OCI-LY7 (cell line): ENCODE measurements around the gene BRME1. TPM values are rescaled to one million over a fixed set of nuclear protein-coding genes. Genes with fewer than 3 reads are reported as not detected.

Source experiments
- BruUV-seq: library from RNA; stranded (reverse); fragments of 400-500 nt; replicated peaks from 2 replicates; lab custom pipeline; 2021; lab: Mats Ljungman, UMichigan
- CTCF ChIA-PET: fragments of 300-600 bp; sonication (Branson Sonifier 250); formaldehyde crosslinking; loops from one replicate; lab custom pipeline; 2022; ENCODE audit warnings: antibody characterized with exemption; ENCODE audit not compliant: unreplicated experiment; lab: Charles Lee
- POLR2A ChIA-PET: fragments of 300-600 bp; sonication (Branson Sonifier 250); formaldehyde crosslinking; loops from one replicate; lab custom pipeline; 2022; ENCODE audit warnings: antibody characterized with exemption; lab: Charles Lee
- DNase-seq: peaks from one replicate; pipeline ENCODE4 v3.0.0-alpha.2; 2015; ENCODE audit warnings: low spot score
- H2AFZ ChIP-seq: fragments of 200-600 bp; sonication (generic), shearing (Covaris generic); 2 replicates; pipeline ENCODE4 v1.6.1; 2014; ENCODE audit warnings: mild to moderate bottlenecking, antibody characterized with exemption, low read length, moderate library complexity
- H3K27ac ChIP-seq: fragments of 200-600 bp; sonication (generic); 2 replicates; pipeline ENCODE4 v1.5.1; 2014; ENCODE audit warnings: mixed run types, low read depth, mild to moderate bottlenecking, moderate library complexity, low read length, inconsistent platforms; ENCODE audit not compliant: poor library complexity, severe bottlenecking
- H3K36me3 ChIP-seq: fragments of 200-600 bp; sonication (generic); 2 replicates; pipeline ENCODE4 v1.6.1; 2014; ENCODE audit warnings: mild to moderate bottlenecking, antibody characterized with exemption, low read length, moderate library complexity, mixed read lengths; ENCODE audit not compliant: insufficient read depth
- H3K4me1 ChIP-seq: fragments of 200-600 bp; sonication (generic); 2 replicates; pipeline ENCODE4 v1.5.1; 2014; ENCODE audit warnings: mild to moderate bottlenecking, low read length; ENCODE audit not compliant: insufficient read depth, poor library complexity, severe bottlenecking
- H3K4me2 ChIP-seq: fragments of 200-600 bp; sonication (generic); 2 replicates; pipeline ENCODE4 v1.6.1; 2014; ENCODE audit warnings: mild to moderate bottlenecking, low read length
- H3K4me3 ChIP-seq: fragments of 200-600 bp; sonication (generic); 2 replicates; pipeline ENCODE4 v1.5.1; 2014; ENCODE audit warnings: mild to moderate bottlenecking, low read depth, low read length; ENCODE audit not compliant: poor library complexity, severe bottlenecking
- H3K79me2 ChIP-seq: fragments of 200-600 bp; sonication (generic); 2 replicates; pipeline ENCODE4 v1.6.1; 2016; ENCODE audit warnings: low read depth, mild to moderate bottlenecking, low read length, moderate library complexity, mixed read lengths; ENCODE audit not compliant: insufficient read depth
- H3K9me2 ChIP-seq: fragments of 200-600 bp; sonication (generic); 2 replicates; pipeline ENCODE4 v1.6.1; 2016; ENCODE audit warnings: mild to moderate bottlenecking, low read length, mixed read lengths; ENCODE audit not compliant: insufficient read depth
- H3K9me3 ChIP-seq: fragments of 200-600 bp; sonication (generic); 2 replicates; pipeline ENCODE4 v1.6.1; 2014; ENCODE audit warnings: mild to moderate bottlenecking, mixed run types, low read length, mixed read lengths
- H4K20me1 ChIP-seq: fragments of 200-600 bp; sonication (generic); 2 replicates; pipeline ENCODE4 v1.6.1; 2014; ENCODE audit warnings: mild to moderate bottlenecking, antibody characterized with exemption, low read length, moderate library complexity, mixed read lengths; ENCODE audit not compliant: insufficient read depth
- EZH2phosphoT487 ChIP-seq: fragments of 200-600 bp; sonication (generic); IDR thresholded peaks from 2 replicates; pipeline ENCODE4 v1.6.1; 2018; ENCODE audit warnings: low read depth, borderline replicate concordance, mild to moderate bottlenecking, mixed run types, antibody characterized with exemption, low read length, moderate library complexity, mixed read lengths
- intact Hi-C: fragments of 100-400 bp; cut with micrococcal nuclease; formaldehyde crosslinking; loops from one replicate; pipeline ENCODE4 v1.10.0; 2022; ENCODE audit not compliant: unreplicated experiment
- total RNA-seq, 2 experiments: library from RNA; depleted of rRNA in 1 of 2; stranded (reverse); fragments of >200 nt in 1 of 2; shearing (Covaris generic) in 1 of 2; gene quantifications; 2 replicates each; pipeline ENCODE4 v1.2.3, GENCODE V29; 2014 to 2022
- TF ChIP-seq, protein P1 (sequence below): fragments of 200-600 bp; sonication (generic); conservative IDR thresholded peaks from 2 replicates; pipeline ENCODE4 v1.5.1; 2014; ENCODE audit warnings: mild to moderate bottlenecking, antibody characterized with exemption, low read length, moderate library complexity, mixed read lengths

The BRME1 gene
- total RNA-seq, 2 experiments from 2014 or later = 2.5 to 7.2 TPM

DNA sequence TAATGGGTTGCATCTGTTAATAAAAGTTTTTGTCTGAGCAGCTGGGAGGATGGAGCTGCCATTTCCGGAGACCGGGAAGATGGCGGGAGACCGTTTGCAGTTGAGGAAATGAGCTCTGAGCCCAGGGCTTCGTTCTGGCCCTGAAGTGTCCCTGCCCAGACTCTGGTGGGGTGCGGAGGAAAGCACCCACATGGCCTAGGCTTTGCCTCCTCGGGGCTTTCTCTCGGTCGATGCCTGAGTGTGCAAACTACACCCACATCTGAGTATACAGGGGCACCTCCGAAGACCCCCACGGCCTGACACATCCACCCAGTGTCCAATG, 44.6 kb downstream of the BRME1 start:
- ChIA-PET POLR2A (interaction anchor here (1.8 kb wide), 1 partner anchor 9 kb away, joined by 7 read pairs; no protein-coding TSS in a partner anchor), CTCF (no interaction called here)
- no peak overlapping the region for H3K4me3 ChIP-seq
- no peaks in the 10 kb centered on the region for H3K36me3 ChIP-seq
- H3K4me2 ChIP-seq = peak overlapping the region; percentile 81
- H3K79me2 ChIP-seq = no peaks in the 10 kb centered on the region
- no TSS peak for BruUV-seq
- TF ChIP-seq, protein P1, sequence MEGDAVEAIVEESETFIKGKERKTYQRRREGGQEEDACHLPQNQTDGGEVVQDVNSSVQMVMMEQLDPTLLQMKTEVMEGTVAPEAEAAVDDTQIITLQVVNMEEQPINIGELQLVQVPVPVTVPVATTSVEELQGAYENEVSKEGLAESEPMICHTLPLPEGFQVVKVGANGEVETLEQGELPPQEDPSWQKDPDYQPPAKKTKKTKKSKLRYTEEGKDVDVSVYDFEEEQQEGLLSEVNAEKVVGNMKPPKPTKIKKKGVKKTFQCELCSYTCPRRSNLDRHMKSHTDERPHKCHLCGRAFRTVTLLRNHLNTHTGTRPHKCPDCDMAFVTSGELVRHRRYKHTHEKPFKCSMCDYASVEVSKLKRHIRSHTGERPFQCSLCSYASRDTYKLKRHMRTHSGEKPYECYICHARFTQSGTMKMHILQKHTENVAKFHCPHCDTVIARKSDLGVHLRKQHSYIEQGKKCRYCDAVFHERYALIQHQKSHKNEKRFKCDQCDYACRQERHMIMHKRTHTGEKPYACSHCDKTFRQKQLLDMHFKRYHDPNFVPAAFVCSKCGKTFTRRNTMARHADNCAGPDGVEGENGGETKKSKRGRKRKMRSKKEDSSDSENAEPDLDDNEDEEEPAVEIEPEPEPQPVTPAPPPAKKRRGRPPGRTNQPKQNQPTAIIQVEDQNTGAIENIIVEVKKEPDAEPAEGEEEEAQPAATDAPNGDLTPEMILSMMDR = no peak
- H2AFZ ChIP-seq = peak overlapping the region; percentile 76; the same call in 1 of the 2 replicates
- no peaks in the 10 kb centered on the region for H3K9me2 ChIP-seq
- H3K9me3 ChIP-seq = no peaks in the 10 kb centered on the region
- intact Hi-C loops = loop anchor here (5.0 kb wide), 1 partner anchor 584 kb away; no protein-coding TSS in a partner anchor
- peaks cover 13% of the 10 kb centered on the region for H3K4me1 ChIP-seq
- no peaks in the 10 kb centered on the region for H4K20me1 ChIP-seq
- no peak for DNase-seq
- H3K27ac ChIP-seq = no peak overlapping the region

DNA sequence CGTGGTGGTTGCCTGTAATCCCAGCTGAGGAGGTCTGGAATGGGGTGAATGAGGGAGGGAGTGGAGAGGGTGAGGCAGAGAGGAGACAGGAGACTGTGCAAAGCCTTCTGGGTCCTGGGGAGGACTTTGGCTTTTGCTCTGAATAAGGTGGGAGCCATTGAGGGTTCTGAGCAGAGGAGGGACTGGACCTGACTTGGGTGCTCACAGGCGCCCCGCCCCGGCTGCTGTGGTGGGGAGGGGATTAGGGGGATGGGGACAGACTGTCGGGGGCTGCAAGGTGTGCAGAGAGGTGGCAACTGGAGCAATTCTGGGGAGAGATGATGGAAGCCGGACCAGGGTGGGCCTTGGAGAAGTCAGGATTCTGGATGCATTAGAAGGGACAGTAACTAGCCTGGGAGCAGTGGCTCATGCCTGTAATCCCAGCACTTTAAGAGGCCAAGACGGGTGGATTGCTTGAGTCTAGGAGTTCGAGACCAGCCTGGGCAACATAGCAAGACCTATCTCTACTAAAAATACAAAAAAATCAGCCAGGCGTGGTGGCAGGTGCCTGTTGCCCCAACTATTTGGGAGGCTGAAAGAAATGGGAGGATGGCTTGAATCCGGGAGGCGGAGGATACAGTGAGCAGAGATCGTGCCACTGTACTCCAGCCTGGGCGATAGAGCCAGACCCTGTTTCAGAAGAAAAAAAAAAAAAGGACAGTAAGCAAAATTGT, 45.1 kb downstream of the BRME1 start:
- TF ChIP-seq EZH2phosphoT487 = no peak
- TF ChIP-seq, protein P1 = no peak
- Histone ChIP-seq H3K4me3 (no peak overlapping the region), H2AFZ (no peak overlapping the region)

DNA sequence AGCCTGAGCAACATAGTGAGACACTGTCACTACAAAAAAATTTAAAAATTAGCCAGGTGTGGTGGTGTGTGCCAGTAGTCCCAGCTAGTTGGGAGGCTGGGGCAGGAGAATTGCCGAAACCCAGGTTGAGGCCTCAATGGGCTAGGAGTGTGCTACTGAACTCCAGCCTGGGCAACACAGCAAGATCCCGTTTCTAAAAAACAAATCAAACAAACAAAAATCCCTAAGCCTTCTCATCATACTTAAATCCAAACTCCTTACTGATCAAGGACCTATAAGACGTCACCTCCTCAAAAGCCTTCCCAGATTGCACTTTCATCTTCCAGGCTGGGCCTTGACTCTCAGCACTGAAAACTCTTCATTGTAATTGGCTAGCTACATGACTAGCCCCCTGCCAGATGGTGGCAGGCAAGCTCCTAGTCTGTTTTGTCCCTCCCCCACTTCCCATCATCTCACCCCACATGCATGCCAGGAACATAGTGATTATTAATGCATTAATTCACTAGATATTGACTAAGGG, 46.5 kb downstream of the BRME1 start:
- H3K9me3 ChIP-seq = no peaks in the 10 kb centered on the region
- ChIA-PET CTCF (no interaction called here), POLR2A (no interaction called here)
- BruUV-seq = no TSS peak
- no peaks in the 10 kb centered on the region for H4K20me1 ChIP-seq
- no peak overlapping the region for H3K4me3 ChIP-seq
- H3K27ac ChIP-seq = no peak overlapping the region
- peaks cover 13% of the 10 kb centered on the region for H3K4me1 ChIP-seq
- DNase-seq = no peak
- no peak overlapping the region for H3K4me2 ChIP-seq
- intact Hi-C loops = no loop called here
- TF ChIP-seq, protein P1 = peak; percentile 35; the same call in 1 of the 2 replicates
- TF ChIP-seq EZH2phosphoT487 = no peak
- H3K9me2 ChIP-seq = no peaks in the 10 kb centered on the region
- H3K79me2 ChIP-seq = no peaks in the 10 kb centered on the region
- no peaks in the 10 kb centered on the region for H3K36me3 ChIP-seq
- no peak overlapping the region for H2AFZ ChIP-seq

More for the DNA sequence above, 45.1 kb downstream of the BRME1 start:
- POLR2A ChIA-PET = interaction anchor here (0.7 to 1.8 kb wide), 2 partner anchors 8 to 9 kb away, joined by 7 to 8 read pairs; no protein-coding TSS in a partner anchor
- H3K4me2 ChIP-seq = no peak overlapping the region
- intact Hi-C loops = loop anchor here (5.0 kb wide), 1 partner anchor 584 kb away; no protein-coding TSS in a partner anchor
- no peaks in the 10 kb centered on the region for H3K36me3 ChIP-seq
- CTCF ChIA-PET = no interaction called here
- peaks cover 13% of the 10 kb centered on the region for H3K4me1 ChIP-seq
- BruUV-seq = no TSS peak
- no peaks in the 10 kb centered on the region for H3K9me2 ChIP-seq
- no peaks in the 10 kb centered on the region for H3K9me3 ChIP-seq
- H4K20me1 ChIP-seq = no peaks in the 10 kb centered on the region
- no peak overlapping the region for H3K27ac ChIP-seq
- DNase-seq = no peak
- H3K79me2 ChIP-seq = no peaks in the 10 kb centered on the region
